Esophagus squamous epithelium (tissue), 4 donors: ENCODE measurements around the gene ATOSA.

ENCODE experiments used
- POLR2A ChIP-seq, 4 donors: fragments of 450-650 bp; IDR thresholded peaks; one replicate each; pipeline ENCODE4 v1.6.1; 2017; ENCODE audit warnings: antibody characterized with exemption in 4 of 4, mild to moderate bottlenecking in 4 of 4, moderate library complexity in 3 of 4
- TF ChIP-seq, protein P1 (sequence below), 6 experiments: fragments of 450-650 bp in 4 of 6; fragments of 200-600 bp in 2 of 6; sonication (generic) in 2 of 6; IDR thresholded peaks; one replicate each; pipeline ENCODE4 v1.5.1; 2016 to 2019; ENCODE audit warnings: antibody characterized with exemption in 6 of 6, mild to moderate bottlenecking in 4 of 6, moderate library complexity in 4 of 6

DNA sequence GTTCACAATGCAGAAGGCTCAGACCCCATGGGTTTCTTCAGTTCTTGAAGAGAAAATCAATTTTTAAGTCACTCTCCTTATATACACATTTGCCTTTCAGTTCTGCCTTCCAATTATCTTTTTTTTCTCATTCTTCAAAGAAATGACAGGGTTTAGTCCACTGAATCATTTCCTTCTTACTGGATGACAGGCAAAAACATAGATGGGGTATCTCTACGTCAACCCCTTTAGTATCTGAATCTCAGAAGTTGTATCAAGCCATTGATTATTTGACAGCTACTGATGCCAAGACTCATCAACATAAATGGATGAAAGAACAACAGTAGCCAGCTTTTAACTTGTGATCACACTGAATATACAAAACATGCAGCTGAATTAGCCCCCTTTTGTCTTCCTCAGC is 6.5 kb downstream of the ATOSA start:
- no peak for TF ChIP-seq POLR2A (IDR thresholded peaks at IDR 0.05)
- TF ChIP-seq, protein P1, sequence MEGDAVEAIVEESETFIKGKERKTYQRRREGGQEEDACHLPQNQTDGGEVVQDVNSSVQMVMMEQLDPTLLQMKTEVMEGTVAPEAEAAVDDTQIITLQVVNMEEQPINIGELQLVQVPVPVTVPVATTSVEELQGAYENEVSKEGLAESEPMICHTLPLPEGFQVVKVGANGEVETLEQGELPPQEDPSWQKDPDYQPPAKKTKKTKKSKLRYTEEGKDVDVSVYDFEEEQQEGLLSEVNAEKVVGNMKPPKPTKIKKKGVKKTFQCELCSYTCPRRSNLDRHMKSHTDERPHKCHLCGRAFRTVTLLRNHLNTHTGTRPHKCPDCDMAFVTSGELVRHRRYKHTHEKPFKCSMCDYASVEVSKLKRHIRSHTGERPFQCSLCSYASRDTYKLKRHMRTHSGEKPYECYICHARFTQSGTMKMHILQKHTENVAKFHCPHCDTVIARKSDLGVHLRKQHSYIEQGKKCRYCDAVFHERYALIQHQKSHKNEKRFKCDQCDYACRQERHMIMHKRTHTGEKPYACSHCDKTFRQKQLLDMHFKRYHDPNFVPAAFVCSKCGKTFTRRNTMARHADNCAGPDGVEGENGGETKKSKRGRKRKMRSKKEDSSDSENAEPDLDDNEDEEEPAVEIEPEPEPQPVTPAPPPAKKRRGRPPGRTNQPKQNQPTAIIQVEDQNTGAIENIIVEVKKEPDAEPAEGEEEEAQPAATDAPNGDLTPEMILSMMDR (IDR thresholded peaks at IDR 0.05): no peak
